Measurements from ENCODE around the gene KCNC1. TPM values are rescaled to one million over a fixed set of nuclear protein-coding genes. Genes with fewer than 3 reads are reported as not detected.
A peak's percentile ranks its signal among the peaks of the same experiment; 100 is the strongest.

Gene KCNC1
- total RNA-seq, 1 experiment from 2014 or later, result 0.20 TPM

DNA sequence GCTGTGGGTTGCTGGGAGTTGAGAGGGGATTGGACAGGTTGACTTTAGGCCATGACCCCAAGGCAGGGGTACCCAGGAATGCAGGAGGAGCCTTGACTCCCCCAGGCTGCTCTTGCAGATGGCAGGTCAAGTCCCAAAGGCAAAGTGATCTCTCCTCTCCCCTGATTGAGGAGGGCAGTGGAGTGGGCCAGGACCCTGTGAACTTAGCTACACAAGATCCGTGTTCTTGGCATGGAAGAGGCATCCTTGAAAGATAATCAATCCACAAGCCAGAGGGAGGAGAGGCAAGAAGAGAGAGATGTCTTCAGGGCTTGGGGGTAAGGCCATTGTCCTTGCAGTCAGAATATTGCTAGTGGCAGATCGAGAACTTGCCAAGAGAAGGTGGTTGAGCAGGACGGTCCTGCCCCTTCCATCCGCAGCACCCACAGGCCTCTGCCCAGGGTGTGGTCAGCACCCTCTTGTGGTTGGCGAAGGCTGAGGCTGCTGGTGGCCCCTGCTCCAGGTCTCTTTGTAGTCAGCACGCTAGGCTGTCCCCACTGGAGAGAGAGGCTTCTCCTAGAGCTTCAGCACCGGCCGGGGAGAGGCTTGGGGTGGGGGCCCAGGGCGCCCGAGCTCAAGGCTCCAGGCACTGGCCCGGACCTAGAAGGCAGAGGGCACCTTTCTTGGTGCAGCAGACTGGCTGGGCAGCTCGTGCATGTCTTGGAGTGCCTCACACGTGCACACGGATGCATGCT lies 45.4 kb downstream of the KCNC1 start:
- ChIA-PET CTCF (interaction anchor here (0.8 to 6.4 kb wide), 6 partner anchors 12 to 193 kb away, joined by 3 to 48 read pairs (median 4); no protein-coding TSS in a partner anchor), POLR2A (no interaction called here)
- Mint-ChIP-seq H3K27me3 (ENCODE audit: low read depth) (no peaks in the 10 kb centered on the region), H3K27ac (no peak overlapping the region), H3K36me3 (no peaks in the 10 kb centered on the region), H3K9me3 (no peaks in the 10 kb centered on the region), H3K4me3 (no peak overlapping the region), H3K4me1 (no peaks in the 10 kb centered on the region)
- no peak for DNase-seq (ENCODE audit: low spot score)
- peak; percentile 47 for ATAC-seq
- no peak for TF ChIP-seq TEAD1 (CRISPR knock-in tag; IDR thresholded peaks at IDR 0.05)

GRCh38 chr11:17780668-17781067 lies 46.1 kb downstream of the KCNC1 start:
- TF ChIP-seq SMAD4 (CRISPR knock-in tag; IDR thresholded peaks at IDR 0.05) (no peak), AR (CRISPR knock-in tag; IDR thresholded peaks at IDR 0.05) (no peak), SP1 (CRISPR knock-in tag; conservative IDR thresholded peaks at IDR 0.05) (no peak)
- ATAC-seq, result no peak
- Mint-ChIP-seq H3K4me3 (no peak overlapping the region), H3K27me3 (ENCODE audit: low read depth) (no peaks in the 10 kb centered on the region), H3K36me3 (no peaks in the 10 kb centered on the region), H3K27ac (no peak overlapping the region), H3K4me1 (no peaks in the 10 kb centered on the region), H3K9me3 (no peaks in the 10 kb centered on the region)
- ChIA-PET POLR2A (no interaction called here), CTCF (interaction anchor here (0.8 to 6.4 kb wide), 5 partner anchors 12 to 192 kb away, joined by 3 to 48 read pairs (median 4); no protein-coding TSS in a partner anchor)
- DNase-seq (ENCODE audit: low spot score), result no peak

- CTCF ChIA-PET, result interaction anchor here (1.1 to 6.4 kb wide), 2 partner anchors 14 to 125 kb away, joined by 4 to 48 read pairs; no protein-coding TSS in a partner anchor
- H3K36me3 Mint-ChIP-seq, result no peaks in the 10 kb centered on the region
- TF ChIP-seq RELA (CRISPR knock-in tag; IDR thresholded peaks at IDR 0.05; ENCODE audit: borderline replicate concordance) (no peak), ZNF232 (CRISPR knock-in tag; IDR thresholded peaks at IDR 0.05) (no peak)
- H3K4me1 Mint-ChIP-seq, result no peaks in the 10 kb centered on the region
- POLR2A ChIA-PET, result no interaction called here
- ATAC-seq (no peak; the same call in 1 of the 2 replicates), DNase-seq (ENCODE audit: low spot score) (no peak)
- no peaks in the 10 kb centered on the region for H3K9me3 Mint-ChIP-seq
- no peak overlapping the region for H3K27ac Mint-ChIP-seq
- no peaks in the 10 kb centered on the region for H3K27me3 Mint-ChIP-seq (ENCODE audit: low read depth)
- no peak overlapping the region for H3K4me3 Mint-ChIP-seq
Measured at GRCh38 chr11:17781221-17781620, 46.6 kb downstream of the KCNC1 start.

- Mint-ChIP-seq H3K4me3 (no peak overlapping the region), H3K4me1 (no peaks in the 10 kb centered on the region), H3K9me3 (no peaks in the 10 kb centered on the region), H3K27ac (no peak overlapping the region), H3K36me3 (no peaks in the 10 kb centered on the region), H3K27me3 (ENCODE audit: low read depth) (no peaks in the 10 kb centered on the region)
- TF ChIP-seq, protein P1, sequence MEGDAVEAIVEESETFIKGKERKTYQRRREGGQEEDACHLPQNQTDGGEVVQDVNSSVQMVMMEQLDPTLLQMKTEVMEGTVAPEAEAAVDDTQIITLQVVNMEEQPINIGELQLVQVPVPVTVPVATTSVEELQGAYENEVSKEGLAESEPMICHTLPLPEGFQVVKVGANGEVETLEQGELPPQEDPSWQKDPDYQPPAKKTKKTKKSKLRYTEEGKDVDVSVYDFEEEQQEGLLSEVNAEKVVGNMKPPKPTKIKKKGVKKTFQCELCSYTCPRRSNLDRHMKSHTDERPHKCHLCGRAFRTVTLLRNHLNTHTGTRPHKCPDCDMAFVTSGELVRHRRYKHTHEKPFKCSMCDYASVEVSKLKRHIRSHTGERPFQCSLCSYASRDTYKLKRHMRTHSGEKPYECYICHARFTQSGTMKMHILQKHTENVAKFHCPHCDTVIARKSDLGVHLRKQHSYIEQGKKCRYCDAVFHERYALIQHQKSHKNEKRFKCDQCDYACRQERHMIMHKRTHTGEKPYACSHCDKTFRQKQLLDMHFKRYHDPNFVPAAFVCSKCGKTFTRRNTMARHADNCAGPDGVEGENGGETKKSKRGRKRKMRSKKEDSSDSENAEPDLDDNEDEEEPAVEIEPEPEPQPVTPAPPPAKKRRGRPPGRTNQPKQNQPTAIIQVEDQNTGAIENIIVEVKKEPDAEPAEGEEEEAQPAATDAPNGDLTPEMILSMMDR (IDR thresholded peaks at IDR 0.05), result no peak
- TF ChIP-seq NFE2L1 (CRISPR knock-in tag; IDR thresholded peaks at IDR 0.05) (no peak), OVOL2 (CRISPR knock-in tag; IDR thresholded peaks at IDR 0.05; ENCODE audit: borderline replicate concordance) (no peak), ZNF532 (CRISPR knock-in tag; IDR thresholded peaks at IDR 0.05; ENCODE audit: borderline replicate concordance) (no peak), RELA (CRISPR knock-in tag; IDR thresholded peaks at IDR 0.05; ENCODE audit: borderline replicate concordance) (no peak), JUN (CRISPR knock-in tag; IDR thresholded peaks at IDR 0.05) (no peak), JAZF1 (CRISPR knock-in tag; IDR thresholded peaks at IDR 0.05) (no peak), ESRRA (CRISPR knock-in tag; IDR thresholded peaks at IDR 0.05; ENCODE audit: borderline replicate concordance) (no peak), IRF1 (CRISPR knock-in tag; IDR thresholded peaks at IDR 0.05) (no peak), ZBTB21 (CRISPR knock-in tag; IDR thresholded peaks at IDR 0.05; ENCODE audit: borderline replicate concordance) (no peak), NFYB (CRISPR knock-in tag; conservative IDR thresholded peaks at IDR 0.05; ENCODE audit: low read depth) (no peak)
- TF ChIP-seq, protein P2, sequence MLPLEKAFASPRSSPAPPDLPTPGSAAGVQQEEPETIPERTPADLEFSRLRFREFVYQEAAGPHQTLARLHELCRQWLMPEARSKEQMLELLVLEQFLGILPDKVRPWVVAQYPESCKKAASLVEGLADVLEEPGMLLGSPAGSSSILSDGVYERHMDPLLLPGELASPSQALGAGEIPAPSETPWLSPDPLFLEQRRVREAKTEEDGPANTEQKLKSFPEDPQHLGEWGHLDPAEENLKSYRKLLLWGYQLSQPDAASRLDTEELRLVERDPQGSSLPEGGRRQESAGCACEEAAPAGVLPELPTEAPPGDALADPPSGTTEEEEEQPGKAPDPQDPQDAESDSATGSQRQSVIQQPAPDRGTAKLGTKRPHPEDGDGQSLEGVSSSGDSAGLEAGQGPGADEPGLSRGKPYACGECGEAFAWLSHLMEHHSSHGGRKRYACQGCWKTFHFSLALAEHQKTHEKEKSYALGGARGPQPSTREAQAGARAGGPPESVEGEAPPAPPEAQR (CRISPR knock-in tag; IDR thresholded peaks at IDR 0.05), result no peak
- ATAC-seq, result no peak
- CTCF ChIA-PET, result interaction anchor here (1.6 to 6.4 kb wide), 2 partner anchors 14 to 125 kb away, joined by 7 to 48 read pairs; no protein-coding TSS in a partner anchor
- POLR2A ChIA-PET, result no interaction called here
- DNase-seq (ENCODE audit: low spot score), result no peak
Measured at GRCh38 chr11:17781626-17782025, 47.0 kb downstream of the KCNC1 start.
